Fibroblast of mammary gland (primary cell): ENCODE results near the gene P2RY6.
A peak's percentile ranks its signal among the peaks of the same experiment; 100 is the strongest.

Experiments
- DNase-seq: peaks from one replicate; pipeline ENCODE4 v3.0.0-alpha.2; 2010; ENCODE audit warnings: low read depth
- H3K4me3 ChIP-seq: 2 replicates; pipeline ENCODE4 v1.5.1; 2011; ENCODE audit warnings: low read depth, mild to moderate bottlenecking, low read length, moderate library complexity; ENCODE audit not compliant: control insufficient read depth
- TF ChIP-seq, protein P1 (sequence below): conservative IDR thresholded peaks from 2 replicates; pipeline ENCODE4 v1.5.1; 2011; ENCODE audit warnings: low read depth, low read length, inconsistent platforms; ENCODE audit not compliant: control insufficient read depth, insufficient read depth

Gene P2RY6

DNA sequence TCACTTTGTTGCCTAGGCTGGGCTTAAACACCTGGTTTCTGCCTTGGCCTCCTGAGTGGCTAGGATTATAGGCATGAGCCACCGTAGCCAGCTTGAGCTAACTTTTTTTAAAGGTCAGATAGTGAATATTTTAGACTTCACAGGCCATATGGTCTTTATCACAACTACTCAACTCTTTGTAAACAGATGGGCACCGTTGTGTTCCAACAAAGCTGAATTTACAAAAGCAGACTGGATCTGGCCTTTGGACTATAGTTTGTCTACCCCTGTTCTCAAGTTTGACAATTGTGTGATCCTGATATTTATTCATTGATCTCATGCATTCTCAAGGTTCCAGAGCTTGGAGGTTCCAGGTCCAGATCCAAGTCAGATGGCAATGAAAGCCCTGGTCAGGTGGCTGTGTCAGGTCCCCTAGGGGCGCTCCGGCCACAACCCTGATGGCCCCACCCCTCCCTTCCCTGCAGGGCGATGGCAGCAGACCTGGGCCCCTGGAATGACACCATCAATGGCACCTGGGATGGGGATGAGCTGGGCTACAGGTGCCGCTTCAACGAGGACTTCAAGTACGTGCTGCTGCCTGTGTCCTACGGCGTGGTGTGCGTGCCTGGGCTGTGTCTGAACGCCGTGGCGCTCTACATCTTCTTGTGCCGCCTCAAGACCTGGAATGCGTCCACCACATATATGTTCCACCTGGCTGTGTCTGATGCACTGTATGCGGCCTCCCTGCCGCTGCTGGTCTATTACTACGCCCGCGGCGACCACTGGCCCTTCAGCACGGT lies 38.3 kb upstream of the P2RY6 start:
- TF ChIP-seq, protein P1, sequence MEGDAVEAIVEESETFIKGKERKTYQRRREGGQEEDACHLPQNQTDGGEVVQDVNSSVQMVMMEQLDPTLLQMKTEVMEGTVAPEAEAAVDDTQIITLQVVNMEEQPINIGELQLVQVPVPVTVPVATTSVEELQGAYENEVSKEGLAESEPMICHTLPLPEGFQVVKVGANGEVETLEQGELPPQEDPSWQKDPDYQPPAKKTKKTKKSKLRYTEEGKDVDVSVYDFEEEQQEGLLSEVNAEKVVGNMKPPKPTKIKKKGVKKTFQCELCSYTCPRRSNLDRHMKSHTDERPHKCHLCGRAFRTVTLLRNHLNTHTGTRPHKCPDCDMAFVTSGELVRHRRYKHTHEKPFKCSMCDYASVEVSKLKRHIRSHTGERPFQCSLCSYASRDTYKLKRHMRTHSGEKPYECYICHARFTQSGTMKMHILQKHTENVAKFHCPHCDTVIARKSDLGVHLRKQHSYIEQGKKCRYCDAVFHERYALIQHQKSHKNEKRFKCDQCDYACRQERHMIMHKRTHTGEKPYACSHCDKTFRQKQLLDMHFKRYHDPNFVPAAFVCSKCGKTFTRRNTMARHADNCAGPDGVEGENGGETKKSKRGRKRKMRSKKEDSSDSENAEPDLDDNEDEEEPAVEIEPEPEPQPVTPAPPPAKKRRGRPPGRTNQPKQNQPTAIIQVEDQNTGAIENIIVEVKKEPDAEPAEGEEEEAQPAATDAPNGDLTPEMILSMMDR, result no peak
- H3K4me3 ChIP-seq, result no peak overlapping the region
- DNase-seq, result no peak

DNA sequence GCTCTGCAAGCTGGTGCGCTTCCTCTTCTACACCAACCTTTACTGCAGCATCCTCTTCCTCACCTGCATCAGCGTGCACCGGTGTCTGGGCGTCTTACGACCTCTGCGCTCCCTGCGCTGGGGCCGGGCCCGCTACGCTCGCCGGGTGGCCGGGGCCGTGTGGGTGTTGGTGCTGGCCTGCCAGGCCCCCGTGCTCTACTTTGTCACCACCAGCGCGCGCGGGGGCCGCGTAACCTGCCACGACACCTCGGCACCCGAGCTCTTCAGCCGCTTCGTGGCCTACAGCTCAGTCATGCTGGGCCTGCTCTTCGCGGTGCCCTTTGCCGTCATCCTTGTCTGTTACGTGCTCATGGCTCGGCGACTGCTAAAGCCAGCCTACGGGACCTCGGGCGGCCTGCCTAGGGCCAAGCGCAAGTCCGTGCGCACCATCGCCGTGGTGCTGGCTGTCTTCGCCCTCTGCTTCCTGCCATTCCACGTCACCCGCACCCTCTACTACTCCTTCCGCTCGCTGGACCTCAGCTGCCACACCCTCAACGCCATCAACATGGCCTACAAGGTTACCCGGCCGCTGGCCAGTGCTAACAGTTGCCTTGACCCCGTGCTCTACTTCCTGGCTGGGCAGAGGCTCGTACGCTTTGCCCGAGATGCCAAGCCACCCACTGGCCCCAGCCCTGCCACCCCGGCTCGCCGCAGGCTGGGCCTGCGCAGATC lies 37.5 kb upstream of the P2RY6 start:
- no peak for DNase-seq
- no peak overlapping the region for H3K4me3 ChIP-seq
- TF ChIP-seq, protein P1, result no peak

DNA sequence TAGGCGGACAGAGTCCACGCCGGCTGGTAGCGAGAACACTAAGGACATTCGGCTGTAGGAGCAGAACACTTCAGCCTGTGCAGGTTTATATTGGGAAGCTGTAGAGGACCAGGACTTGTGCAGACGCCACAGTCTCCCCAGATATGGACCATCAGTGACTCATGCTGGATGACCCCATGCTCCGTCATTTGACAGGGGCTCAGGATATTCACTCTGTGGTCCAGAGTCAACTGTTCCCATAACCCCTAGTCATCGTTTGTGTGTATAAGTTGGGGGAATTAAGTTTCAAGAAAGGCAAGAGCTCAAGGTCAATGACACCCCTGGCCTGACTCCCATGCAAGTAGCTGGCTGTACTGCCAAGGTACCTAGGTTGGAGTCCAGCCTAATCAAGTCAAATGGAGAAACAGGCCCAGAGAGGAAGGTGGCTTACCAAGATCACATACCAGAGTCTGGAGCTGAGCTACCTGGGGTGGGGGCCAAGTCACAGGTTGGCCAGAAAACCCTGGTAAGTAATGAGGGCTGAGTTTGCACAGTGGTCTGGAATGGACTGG lies 36.8 kb upstream of the P2RY6 start:
- H3K4me3 ChIP-seq, result no peak overlapping the region
- TF ChIP-seq, protein P1, result no peak
- DNase-seq, result no peak

DNA sequence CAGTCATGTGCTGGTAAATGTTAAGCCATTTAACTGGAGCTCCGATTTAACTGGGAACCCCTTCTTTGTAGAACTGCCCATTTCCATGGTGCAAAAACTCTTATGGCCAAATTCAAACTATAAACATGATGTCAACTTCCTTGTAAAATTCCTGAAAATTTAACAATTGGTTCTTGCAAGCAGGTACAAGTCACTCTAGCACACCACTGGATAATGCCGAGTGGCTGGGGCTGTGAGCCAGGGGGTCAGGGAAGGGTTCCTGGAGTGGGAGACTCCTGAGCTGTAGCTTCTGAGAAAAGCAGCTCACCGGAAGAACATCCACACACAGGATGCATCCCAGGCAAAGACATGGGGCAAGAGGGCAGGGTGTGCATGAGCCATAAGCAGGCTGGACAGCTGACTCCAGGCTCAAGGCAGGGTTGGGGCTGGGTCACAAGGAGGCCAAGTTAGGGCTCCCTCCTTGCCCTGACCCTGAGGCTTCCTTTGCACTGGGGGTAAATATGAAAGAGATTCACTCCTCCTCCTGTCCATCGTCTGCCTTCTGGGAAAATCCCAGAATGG lies 35.9 kb upstream of the P2RY6 start:
- TF ChIP-seq, protein P1, result no peak
- H3K4me3 ChIP-seq, result no peak overlapping the region

DNA sequence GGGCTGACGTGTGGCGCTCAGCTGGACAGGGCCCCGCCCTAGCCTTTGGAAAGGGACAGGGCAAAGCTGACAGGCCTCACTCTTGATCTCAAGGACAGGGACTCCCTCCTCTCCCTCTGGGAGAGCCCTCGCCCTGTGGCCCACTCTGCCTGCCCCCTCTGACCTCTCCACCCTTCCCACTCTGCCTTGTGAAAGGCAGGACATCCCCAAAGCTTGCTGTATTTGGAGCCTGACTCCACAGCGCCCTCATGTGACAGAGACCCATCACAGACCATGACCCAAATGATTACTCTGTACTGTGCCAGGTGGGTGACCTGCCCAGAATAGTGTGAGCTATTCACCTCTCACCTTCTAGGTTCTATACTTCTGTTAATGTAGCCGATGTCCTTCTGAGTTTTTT lies 35.3 kb upstream of the P2RY6 start:
- no peak overlapping the region for H3K4me3 ChIP-seq
- DNase-seq, result peak; percentile 44
- TF ChIP-seq, protein P1, result peak; percentile 65

More for the DNA sequence above, 35.9 kb upstream of the P2RY6 start:
- no peak for DNase-seq

DNA sequence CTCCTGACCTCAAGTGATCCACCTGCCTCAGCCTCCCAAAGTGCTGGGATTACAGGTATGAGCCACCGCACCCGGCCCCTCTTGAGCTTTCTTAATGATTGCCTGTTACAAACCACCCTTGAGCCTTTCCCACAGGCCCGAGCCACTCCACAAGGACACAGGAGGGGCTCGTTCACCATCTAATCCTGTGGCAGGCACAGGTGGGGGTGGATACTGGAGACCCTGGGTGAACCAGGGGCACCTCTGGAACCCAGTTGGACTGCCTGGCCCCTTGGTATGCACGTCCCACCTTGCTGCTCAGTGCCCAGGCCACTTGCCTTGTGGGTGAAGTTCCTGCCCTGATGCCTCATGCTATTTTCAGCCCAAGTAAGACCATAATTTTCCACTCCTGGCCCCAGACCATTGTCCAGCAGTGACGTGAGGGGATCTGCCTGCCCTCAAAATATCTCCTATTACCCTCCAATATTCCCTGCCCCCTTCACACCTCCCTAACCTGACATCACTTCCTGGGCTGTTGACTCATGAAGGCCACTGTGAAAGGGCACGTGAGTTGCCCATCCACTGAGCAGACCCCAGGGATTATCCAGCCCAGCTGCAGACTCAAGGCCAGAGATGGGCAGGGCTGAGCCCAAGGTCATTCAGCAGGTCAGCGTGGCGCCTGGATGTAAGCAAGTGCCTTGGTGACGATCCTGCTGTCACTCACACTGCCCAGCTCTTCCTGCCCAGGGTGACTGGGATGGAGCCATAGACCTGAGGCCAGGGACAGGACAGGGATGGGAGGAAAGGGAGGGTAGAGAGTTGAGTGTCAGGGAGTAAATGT lies 34.5 kb upstream of the P2RY6 start:
- DNase-seq, result peak; percentile 58
- no peak overlapping the region for H3K4me3 ChIP-seq
- TF ChIP-seq, protein P1, result no peak
